ENCODE measurements around the gene HNRNPH2.

DNA sequence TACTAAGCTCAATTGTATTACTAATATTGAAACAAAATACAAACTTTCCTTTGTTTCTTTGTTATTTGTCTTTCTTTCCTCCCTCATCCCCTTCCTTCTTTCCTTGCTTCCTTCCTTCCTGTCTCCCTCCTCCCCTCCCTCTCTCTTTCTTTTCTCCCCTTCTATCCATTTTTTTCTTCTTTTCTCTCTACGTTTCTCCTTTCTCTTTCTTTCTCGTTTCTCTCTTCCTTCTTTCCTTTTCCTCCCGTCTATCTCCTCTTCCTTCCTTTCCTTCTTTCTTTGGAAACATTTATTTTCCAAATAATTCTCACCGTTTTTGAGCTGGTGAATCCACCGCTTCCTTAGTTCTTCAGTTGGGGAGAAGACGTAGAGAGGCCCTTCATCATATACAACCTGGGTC is 38.3 kb upstream of the HNRNPH2 start:
- no peak for TF ChIP-seq CTCF (conservative IDR thresholded peaks at IDR 0.05 in 1 of 2, IDR thresholded peaks at IDR 0.05 in 1 of 2; ENCODE audit: extremely low read depth in 1 of 2, insufficient read depth in 1 of 2, low read depth in 1 of 2, low read length in 2 of 2)
- TF ChIP-seq EZH2 (IDR thresholded peaks at IDR 0.05; ENCODE audit: borderline replicate concordance, low read length) = no peak
